Epithelial cell of proximal tubule (primary cell): ENCODE measurements around the gene WDR90. TPM values are rescaled to one million over a fixed set of nuclear protein-coding genes. Genes with fewer than 3 reads are reported as not detected.

Source experiments
- DNase-seq: peaks from one replicate; pipeline ENCODE4 v3.0.0-alpha.2; 2011; ENCODE audit warnings: low read depth
- H3K4me3 ChIP-seq: 2 replicates; pipeline ENCODE4 v1.5.1; 2011; ENCODE audit warnings: low read depth, mild to moderate bottlenecking, low read length
- CTCF ChIP-seq: conservative IDR thresholded peaks from 2 replicates; pipeline ENCODE4 v1.5.1; 2012; ENCODE audit warnings: low read depth, mild to moderate bottlenecking, low read length
- total RNA-seq: library from RNA; depleted of rRNA; stranded (reverse); fragments of >200 nt; gene quantifications from 2 replicates; pipeline ENCODE4 v1.2.3, GENCODE V29; 2015

WDR90 gene
- total RNA-seq, 1 donor from 2014 or later = 45.6 TPM

DNA sequence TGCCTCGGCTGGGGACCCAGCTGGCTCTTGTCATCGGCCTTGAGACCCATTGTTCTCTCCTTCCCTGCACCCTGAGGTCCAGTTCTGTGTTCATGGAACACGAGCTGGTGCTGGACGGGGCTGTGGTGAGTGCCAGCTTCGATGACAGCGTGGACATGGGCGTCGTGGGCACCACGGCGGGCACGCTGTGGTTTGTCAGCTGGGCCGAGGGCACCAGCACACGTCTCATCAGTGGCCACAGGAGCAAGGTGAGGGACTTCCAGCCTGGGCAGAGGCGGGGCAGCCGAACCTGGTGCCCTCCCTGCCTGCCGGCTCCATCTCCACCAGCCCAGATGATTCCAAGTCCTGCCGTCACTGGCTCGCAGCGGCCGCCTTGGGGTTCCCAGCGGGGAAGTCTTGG lies 13.4 kb downstream of the WDR90 start:
- no peak for TF ChIP-seq CTCF
- H3K4me3 ChIP-seq = no peak overlapping the region
- no peak for DNase-seq

- TF ChIP-seq CTCF = no peak
- DNase-seq = no peak
- no peak overlapping the region for H3K4me3 ChIP-seq
These were observed 17.4 kb downstream of the WDR90 start for GRCh38 chr16:666572-666971.

GRCh38 chr16:667113-667779 lies 18.1 kb downstream of the WDR90 start:
- H3K4me3 ChIP-seq = no peak overlapping the region
- no peak for TF ChIP-seq CTCF
- no peak for DNase-seq

DNA sequence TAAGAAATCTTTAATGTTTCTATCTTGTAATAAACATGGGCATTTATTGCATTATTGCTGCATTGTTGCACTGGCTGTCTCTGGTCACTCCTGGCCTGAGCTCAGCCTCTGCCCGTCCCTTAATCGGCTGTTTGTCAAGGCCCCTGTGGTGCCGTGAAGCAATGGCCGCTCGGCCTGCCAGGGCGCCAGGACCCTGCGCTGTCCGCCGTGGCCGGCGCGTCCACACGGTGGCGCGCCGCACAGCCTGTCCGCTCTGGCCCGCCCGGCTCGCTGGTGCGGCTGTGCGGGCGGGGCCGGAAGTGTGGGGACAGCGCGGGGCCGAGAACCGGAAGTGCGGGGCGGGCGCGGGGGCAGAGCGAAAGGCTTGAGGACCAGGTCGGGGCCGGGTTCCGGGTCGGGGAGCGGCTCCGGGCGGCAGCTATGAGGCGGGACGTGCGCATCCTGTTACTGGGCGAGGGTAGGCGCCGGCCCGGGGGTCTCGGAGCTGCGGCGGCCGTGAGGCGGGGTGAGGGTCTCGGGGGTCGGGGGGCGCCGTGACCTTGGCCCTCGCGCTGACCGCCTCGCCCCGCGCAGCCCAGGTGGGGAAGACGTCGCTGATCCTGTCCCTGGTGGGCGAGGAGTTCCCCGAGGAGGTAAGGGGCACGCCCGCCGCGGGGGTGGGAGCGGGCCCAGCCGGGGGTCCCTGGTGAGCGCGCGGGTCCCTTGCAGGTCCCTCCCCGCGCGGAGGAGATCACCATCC lies 18.8 kb downstream of the WDR90 start, which contains the start of gene RHOT2:
RHOT2 (plus strand) TSS at position 353 of the 739 bp plus-strand sequence; CDS start at position 421, 68 bp downstream.
- peak; percentile 69 for TF ChIP-seq CTCF
- DNase-seq = no peak
- peak within 1 kb of the TSS; percentile 98 for H3K4me3 ChIP-seq

GRCh38 chr16:668519-669171 lies 19.5 kb downstream of the WDR90 start:
- TF ChIP-seq CTCF = no peak
- DNase-seq = no peak
- H3K4me3 ChIP-seq = peak overlapping the region; percentile 98

- DNase-seq = no peak
- H3K4me3 ChIP-seq = no peak overlapping the region
- TF ChIP-seq CTCF = no peak
These were observed 20.5 kb downstream of the WDR90 start for GRCh38 chr16:669666-670065.
